T-cell (primary cell): ENCODE data around the gene DNAJC4. TPM values are rescaled to one million over a fixed set of nuclear protein-coding genes. Genes with fewer than 3 reads are reported as not detected.

Experiments used
- ATAC-seq, 4 experiments: fragments of 200-7000 bp in 3 of 4; fragments of 150-1000 bp in 1 of 4; cut with Tn5 transposase; replicated peaks in 1 of 4; 1 replicate in 3 of 4; 2 replicates in 1 of 4; pipeline ENCODE4 v1.10.0; 2021; ENCODE audit warnings: moderate library complexity in 3 of 4, mild to moderate bottlenecking in 2 of 4, moderate number of reproducible peaks in 1 of 4
- CTCF ChIA-PET, 2 donors: fragments of 300-600 bp; sonication (Branson Sonifier 250); formaldehyde crosslinking; loops; one replicate each; lab custom pipeline; 2022; ENCODE audit warnings: antibody characterized with exemption in 2 of 2; lab: Charles Lee
- POLR2A ChIA-PET, 2 donors: fragments of 300-600 bp; sonication (Branson Sonifier 250); formaldehyde crosslinking; loops; one replicate each; lab custom pipeline; 2022; ENCODE audit warnings: antibody characterized with exemption in 2 of 2; lab: Charles Lee
- DNase-seq, 35 experiments: peaks; one replicate each; pipeline versions ENCODE4 v3.0.0 to v3.0.0-alpha.2; 2013 to 2023
- H3K27ac ChIP-seq: one replicate; pipeline ENCODE4 v1.5.1; 2013; ENCODE audit warnings: low read length
- H3K27me3 ChIP-seq, 2 experiments: replicated peaks in 1 of 2; 1 replicate in 1 of 2; 2 replicates in 1 of 2; pipeline versions ENCODE4 v1.6.1 to v1.7.0; 2013; ENCODE audit warnings: low read length in 1 of 2, mixed read lengths in 1 of 2; ENCODE audit not compliant: control insufficient read depth in 2 of 2, insufficient read depth in 2 of 2; ENCODE audit errors: extremely low read depth in 1 of 2
- H3K36me3 ChIP-seq, 2 donors: 1 replicate in 1 of 2; 2 replicates in 1 of 2; pipeline versions ENCODE4 v1.6.1 to v1.7.0; 2013; ENCODE audit warnings: low read length in 1 of 2; ENCODE audit not compliant: control insufficient read depth in 2 of 2, insufficient read depth in 1 of 2; ENCODE audit errors: extremely low read depth in 1 of 2
- H3K4me1 ChIP-seq, 2 experiments: 1 replicate in 1 of 2; 2 replicates in 1 of 2; pipeline versions ENCODE4 v1.6.1 to v1.7.0; 2013; ENCODE audit warnings: low read length in 2 of 2, mixed read lengths in 1 of 2; ENCODE audit not compliant: insufficient read depth in 2 of 2, control insufficient read depth in 1 of 2; ENCODE audit errors: extremely low read depth in 1 of 2
- H3K4me3 ChIP-seq, 2 donors: 1 replicate in 1 of 2; 2 replicates in 1 of 2; pipeline versions ENCODE4 v1.5.1 to v1.7.0; 2013; ENCODE audit warnings: mild to moderate bottlenecking in 2 of 2, low read length in 1 of 2, moderate library complexity in 1 of 2; ENCODE audit not compliant: control insufficient read depth in 1 of 2; ENCODE audit errors: extremely low read depth in 1 of 2
- H3K9me3 ChIP-seq: 2 replicates; pipeline ENCODE4 v1.7.0; 2013
- H3K27ac Mint-ChIP-seq, 2 donors: one replicate each; pipeline ENCODE4 v1.8.0; 2020 to 2021; ENCODE audit warnings: mild to moderate bottlenecking in 2 of 2, mixed read lengths in 2 of 2
- H3K27me3 Mint-ChIP-seq, 2 donors: one replicate each; pipeline ENCODE4 v1.8.0; 2021 to 2022; ENCODE audit warnings: mixed read lengths in 2 of 2
- H3K36me3 Mint-ChIP-seq: one replicate; pipeline ENCODE4 v1.8.0; 2021; ENCODE audit warnings: mixed read lengths
- H3K4me1 Mint-ChIP-seq, 3 donors: one replicate each; pipeline ENCODE4 v1.8.0; 2020 to 2022; ENCODE audit warnings: mixed read lengths in 3 of 3, mild to moderate bottlenecking in 1 of 3
- H3K4me3 Mint-ChIP-seq, 3 donors: one replicate each; pipeline ENCODE4 v1.8.0; 2020 to 2022; ENCODE audit warnings: mild to moderate bottlenecking in 3 of 3, mixed read lengths in 3 of 3, moderate library complexity in 3 of 3
- H3K9me3 Mint-ChIP-seq, 3 donors: one replicate each; pipeline ENCODE4 v1.8.0; 2020 to 2022; ENCODE audit warnings: mixed read lengths in 3 of 3
- WGBS: methylation state at CpG from one replicate; pipeline ENCODE4 v1.1.5; 2013; ENCODE audit warnings: missing lambda C conversion rate; ENCODE audit not compliant: insufficient coverage; 5-methylcytosine and 5-hydroxymethylcytosine counted together
- total RNA-seq, 35 experiments: library from RNA in 6 of 35; stranded (reverse) in 6 of 35; fragments of 120-200 nt in 1 of 35; gene quantifications; one replicate each; pipeline versions ENCODE4 v1.2.1 to v1.2.4 and lab custom pipeline; 2013 to 2026

DNAJC4 gene
- total RNA-seq, 5 donors from 2014 or later (not counting 1 experiment from before 2014, with no cell fraction given) = 46.2 to 64.7 (median 51.4) TPM

DNA sequence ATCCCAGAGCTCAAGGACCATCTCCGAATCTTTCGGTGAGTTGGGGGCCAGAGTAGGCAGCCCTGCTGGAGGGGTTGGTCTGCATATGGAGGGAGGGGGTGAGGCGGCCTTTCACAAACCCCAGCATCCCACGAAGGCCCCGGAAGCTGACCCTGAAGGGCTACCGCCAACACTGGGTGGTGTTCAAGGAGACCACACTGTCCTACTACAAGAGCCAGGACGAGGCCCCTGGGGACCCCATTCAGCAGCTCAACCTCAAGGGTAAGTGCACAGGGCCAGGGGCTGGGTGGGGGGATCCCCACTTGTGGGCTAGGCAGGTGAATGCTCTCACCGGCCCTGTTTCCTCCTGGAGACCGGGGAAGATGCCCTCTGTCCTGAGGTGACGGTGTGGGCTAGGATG lies 10.6 kb upstream of the DNAJC4 start:
- peaks cover 0 to 23% of the 10 kb centered on the region in 2 experiments for H3K4me1 ChIP-seq
- peaks cover 0 to 12% (median under 1%) of the 10 kb centered on the region in 3 donors for H3K4me1 Mint-ChIP-seq
- H3K27me3 ChIP-seq = no peaks in the 10 kb centered on the region
- H3K27ac ChIP-seq = no peak overlapping the region
- no peak for ATAC-seq
- no peaks in the 10 kb centered on the region for H3K9me3 Mint-ChIP-seq
- H3K36me3 Mint-ChIP-seq = peaks cover 15% of the 10 kb centered on the region
- POLR2A ChIA-PET = no interaction called here
- CTCF ChIA-PET = no interaction called here
- H3K4me3 Mint-ChIP-seq = no peak overlapping the region
- 100% methylated on average over 2 of the region's 10 CpGs for WGBS
- H3K36me3 ChIP-seq = peaks cover 13 to 66% of the 10 kb centered on the region in 2 donors
- H3K27me3 Mint-ChIP-seq = no peaks in the 10 kb centered on the region
- no peak for DNase-seq
- no peaks in the 10 kb centered on the region for H3K9me3 ChIP-seq
- H3K27ac Mint-ChIP-seq = peak overlapping the region in 1 of 2 donors; percentile 11
- no peak overlapping the region for H3K4me3 ChIP-seq

DNA sequence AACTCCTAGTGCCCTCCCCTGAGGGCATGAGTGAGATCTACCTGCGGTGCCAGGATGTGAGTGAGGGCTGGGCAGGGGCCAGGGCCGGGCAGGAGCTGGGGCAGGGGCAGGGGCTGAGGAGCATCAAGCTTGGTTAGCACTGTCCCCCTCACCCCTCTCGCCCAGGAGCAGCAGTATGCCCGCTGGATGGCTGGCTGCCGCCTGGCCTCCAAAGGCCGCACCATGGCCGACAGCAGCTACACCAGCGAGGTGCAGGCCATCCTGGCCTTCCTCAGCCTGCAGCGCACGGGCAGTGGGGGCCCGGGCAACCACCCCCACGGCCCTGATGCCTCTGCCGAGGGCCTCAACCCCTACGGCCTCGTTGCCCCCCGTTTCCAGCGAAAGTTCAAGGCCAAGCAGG lies 10.1 kb upstream of the DNAJC4 start:
- POLR2A ChIA-PET = interaction anchor here in 1 of 2 donors (0.6 kb wide), 1 partner anchor 63 kb away, joined by 3 read pairs; no protein-coding TSS in a partner anchor
- Mint-ChIP-seq H3K4me1 (peaks cover 4 to 15% (median 6%) of the 10 kb centered on the region in 3 donors), H3K27me3 (no peaks in the 10 kb centered on the region), H3K4me3 (no peak overlapping the region), H3K9me3 (no peaks in the 10 kb centered on the region), H3K36me3 (peaks cover 10% of the 10 kb centered on the region), H3K27ac (no peak overlapping the region)
- ATAC-seq = no peak
- Histone ChIP-seq H3K4me1 (peaks cover 0 to 28% of the 10 kb centered on the region in 2 experiments), H3K27me3 (no peaks in the 10 kb centered on the region), H3K27ac (no peak overlapping the region), H3K36me3 (peaks cover 13 to 62% of the 10 kb centered on the region in 2 donors), H3K9me3 (no peaks in the 10 kb centered on the region), H3K4me3 (no peak overlapping the region)
- 96% methylated on average over 17 of the region's 17 CpGs for WGBS
- no peak for DNase-seq
- CTCF ChIA-PET = no interaction called here

DNA sequence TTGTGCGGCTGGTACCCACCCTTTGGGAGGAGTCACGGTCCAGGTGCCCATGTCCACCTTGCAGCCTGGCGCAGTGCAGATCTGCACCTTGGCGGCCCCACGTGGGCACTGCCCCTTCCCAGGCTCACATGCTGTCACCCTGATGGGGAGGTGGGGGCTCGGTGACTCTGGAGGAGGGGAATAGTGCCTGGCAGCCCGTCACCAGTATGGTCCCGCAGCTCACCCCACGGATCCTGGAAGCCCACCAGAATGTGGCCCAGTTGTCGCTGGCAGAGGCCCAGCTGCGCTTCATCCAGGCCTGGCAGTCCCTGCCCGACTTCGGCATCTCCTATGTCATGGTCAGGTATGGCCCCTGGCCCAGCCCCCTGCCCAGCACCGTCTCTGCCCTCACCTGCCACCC lies 9.6 kb upstream of the DNAJC4 start:
- ATAC-seq (no peak), DNase-seq (no peak)
- Mint-ChIP-seq H3K4me3 (no peak overlapping the region), H3K9me3 (no peaks in the 10 kb centered on the region), H3K27ac (no peak overlapping the region), H3K27me3 (no peaks in the 10 kb centered on the region), H3K4me1 (peaks cover 7 to 19% (median 9%) of the 10 kb centered on the region in 3 donors), H3K36me3 (peaks cover 9% of the 10 kb centered on the region)
- H3K27ac ChIP-seq = no peak overlapping the region
- peaks cover 13 to 58% of the 10 kb centered on the region in 2 donors for H3K36me3 ChIP-seq
- POLR2A ChIA-PET = interaction anchor here in 1 of 2 donors (0.6 kb wide), 1 partner anchor 62 kb away, joined by 3 read pairs; no protein-coding TSS in a partner anchor
- CTCF ChIA-PET = no interaction called here
- H3K9me3 ChIP-seq = no peaks in the 10 kb centered on the region
- no peaks in the 10 kb centered on the region for H3K27me3 ChIP-seq
- WGBS = 96% methylated on average over 13 of the region's 14 CpGs
- no peak overlapping the region for H3K4me3 ChIP-seq
- peaks cover 0 to 33% of the 10 kb centered on the region in 2 experiments for H3K4me1 ChIP-seq

GRCh38 chr11:64222651-64223000 lies 7.7 kb upstream of the DNAJC4 start:
- CTCF ChIA-PET = interaction anchor here in 1 of 2 donors (1.0 kb wide), 1 partner anchor 16 kb away, joined by 3 read pairs; the partner anchor contains the start of gene FERMT3
- Mint-ChIP-seq H3K27ac (peak overlapping the region in 1 of 2 donors; percentile 34), H3K27me3 (no peaks in the 10 kb centered on the region)

DNA sequence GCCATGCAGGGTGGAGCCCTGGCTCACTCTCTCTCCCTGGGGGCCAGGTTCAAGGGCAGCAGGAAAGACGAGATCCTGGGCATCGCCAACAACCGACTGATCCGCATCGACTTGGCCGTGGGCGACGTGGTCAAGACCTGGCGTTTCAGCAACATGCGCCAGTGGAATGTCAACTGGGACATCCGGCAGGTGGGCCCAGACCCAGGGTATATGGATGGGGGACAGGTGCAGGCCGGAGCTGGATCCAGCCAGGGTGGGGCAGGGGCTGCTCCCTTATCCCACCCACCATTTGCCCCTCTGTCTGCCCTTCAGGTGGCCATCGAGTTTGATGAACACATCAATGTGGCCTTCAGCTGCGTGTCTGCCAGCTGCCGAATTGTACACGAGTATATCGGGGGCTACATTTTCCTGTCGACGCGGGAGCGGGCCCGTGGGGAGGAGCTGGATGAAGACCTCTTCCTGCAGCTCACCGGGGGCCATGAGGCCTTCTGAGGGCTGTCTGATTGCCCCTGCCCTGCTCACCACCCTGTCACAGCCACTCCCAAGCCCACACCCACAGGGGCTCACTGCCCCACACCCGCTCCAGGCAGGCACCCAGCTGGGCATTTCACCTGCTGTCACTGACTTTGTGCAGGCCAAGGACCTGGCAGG lies 7.2 kb upstream of the DNAJC4 start:
- H3K36me3 Mint-ChIP-seq = peaks cover 9% of the 10 kb centered on the region
- no peaks in the 10 kb centered on the region for H3K27me3 Mint-ChIP-seq
- H3K27me3 ChIP-seq = no peaks in the 10 kb centered on the region
- CTCF ChIA-PET = interaction anchor here (0.7 to 1.0 kb wide), 3 partner anchors 16 to 25 kb away, joined by 3 read pairs; partner anchors contain the start of gene FERMT3 (in 2 of the 2)
- peaks cover 13 to 48% of the 10 kb centered on the region in 2 donors for H3K36me3 ChIP-seq
- H3K9me3 ChIP-seq = no peaks in the 10 kb centered on the region
- peak overlapping the region in 1 of 2 donors; percentile 34 for H3K27ac Mint-ChIP-seq
- no peaks in the 10 kb centered on the region for H3K9me3 Mint-ChIP-seq
- peaks cover 21 to 32% (median 22%) of the 10 kb centered on the region in 3 donors for H3K4me1 Mint-ChIP-seq
- peaks cover 8 to 50% of the 10 kb centered on the region in 2 experiments for H3K4me1 ChIP-seq
- ATAC-seq (no peak), DNase-seq (no peak)
- WGBS = 91% methylated on average over 11 of the region's 24 CpGs
- POLR2A ChIA-PET = interaction anchor here (0.5 to 0.6 kb wide), 4 partner anchors 12 to 102 kb away, joined by 3 to 6 read pairs (median 4); no protein-coding TSS in a partner anchor
- no peak overlapping the region for H3K27ac ChIP-seq
- H3K4me3 Mint-ChIP-seq = no peak overlapping the region
- H3K4me3 ChIP-seq = no peak overlapping the region

More at GRCh38 chr11:64222651-64223000, 7.7 kb upstream of the DNAJC4 start:
- H3K9me3 ChIP-seq = no peaks in the 10 kb centered on the region
- H3K4me1 ChIP-seq = peaks cover 7 to 47% of the 10 kb centered on the region in 2 experiments
- H3K4me3 Mint-ChIP-seq = no peak overlapping the region
- peaks cover 13 to 49% of the 10 kb centered on the region in 2 donors for H3K36me3 ChIP-seq
- H3K27me3 ChIP-seq = no peaks in the 10 kb centered on the region
- peaks cover 16 to 27% (median 18%) of the 10 kb centered on the region in 3 donors for H3K4me1 Mint-ChIP-seq
- DNase-seq = no peak
- POLR2A ChIA-PET = no interaction called here
- no peaks in the 10 kb centered on the region for H3K9me3 Mint-ChIP-seq
- H3K36me3 Mint-ChIP-seq = peaks cover 9% of the 10 kb centered on the region
- ATAC-seq = no peak
- WGBS = 90% methylated on average over 7 of the region's 9 CpGs
- H3K27ac ChIP-seq = no peak overlapping the region
- H3K4me3 ChIP-seq = no peak overlapping the region

- H3K36me3 Mint-ChIP-seq = peaks cover 5% of the 10 kb centered on the region
- H3K4me3 Mint-ChIP-seq = peak overlapping the region; percentile 80 to 92 (median 86)
- no peak for DNase-seq
- POLR2A ChIA-PET = interaction anchor here in 1 of 2 donors (0.5 kb wide), 1 partner anchor 11 kb away, joined by 3 read pairs; no protein-coding TSS in a partner anchor
- 96% methylated on average over 14 of the region's 17 CpGs for WGBS
- Histone ChIP-seq H3K27me3 (no peaks in the 10 kb centered on the region), H3K4me3 (no peak overlapping the region), H3K27ac (no peak overlapping the region), H3K9me3 (no peaks in the 10 kb centered on the region), H3K4me1 (peaks cover 10 to 56% of the 10 kb centered on the region in 2 experiments), H3K36me3 (peaks cover 14 to 36% of the 10 kb centered on the region in 2 donors)
- ATAC-seq = no peak
- H3K9me3 Mint-ChIP-seq = no peaks in the 10 kb centered on the region
- H3K4me1 Mint-ChIP-seq = peaks cover 25 to 36% (median 29%) of the 10 kb centered on the region in 3 donors
- peak overlapping the region; percentile 23 to 66 for H3K27ac Mint-ChIP-seq
- CTCF ChIA-PET = interaction anchor here in 1 of 2 donors (1.0 kb wide), 1 partner anchor 18 kb away, joined by 3 read pairs; the partner anchor contains the start of gene FERMT3
- H3K27me3 Mint-ChIP-seq = no peaks in the 10 kb centered on the region
Measured at GRCh38 chr11:64224151-64224890, 6.0 kb upstream of the DNAJC4 start.
